HG02798 (cell line): ENCODE results near the gene HLCS.

Experiments used
- ATAC-seq: cut with Tn5 transposase; IDR thresholded peaks from one replicate; pipeline ENCODE4 v1.9.1; 2021; ENCODE audit warnings: mild to moderate bottlenecking; ENCODE audit not compliant: unreplicated experiment, poor library complexity

The HLCS gene

DNA sequence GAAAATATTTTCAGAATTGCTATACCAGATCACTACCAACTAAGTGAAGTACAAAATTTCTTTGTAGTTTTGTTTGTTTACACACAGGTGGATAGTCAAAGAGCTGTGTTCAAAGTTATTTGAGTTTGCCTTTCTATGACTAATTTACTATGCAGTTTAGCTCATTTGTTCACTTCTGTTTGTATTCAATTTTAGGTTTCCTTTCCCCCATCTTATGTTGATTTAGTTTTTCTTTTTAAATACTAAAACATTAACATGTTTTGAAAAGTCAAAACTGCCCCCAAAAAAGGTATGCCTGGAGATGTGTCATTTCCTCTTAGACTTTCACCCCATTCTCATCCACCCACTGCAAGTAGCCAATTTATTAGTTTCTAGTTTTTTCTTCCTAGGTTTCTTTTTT, 21.4 kb upstream of the HLCS start:
- no peak for ATAC-seq

DNA sequence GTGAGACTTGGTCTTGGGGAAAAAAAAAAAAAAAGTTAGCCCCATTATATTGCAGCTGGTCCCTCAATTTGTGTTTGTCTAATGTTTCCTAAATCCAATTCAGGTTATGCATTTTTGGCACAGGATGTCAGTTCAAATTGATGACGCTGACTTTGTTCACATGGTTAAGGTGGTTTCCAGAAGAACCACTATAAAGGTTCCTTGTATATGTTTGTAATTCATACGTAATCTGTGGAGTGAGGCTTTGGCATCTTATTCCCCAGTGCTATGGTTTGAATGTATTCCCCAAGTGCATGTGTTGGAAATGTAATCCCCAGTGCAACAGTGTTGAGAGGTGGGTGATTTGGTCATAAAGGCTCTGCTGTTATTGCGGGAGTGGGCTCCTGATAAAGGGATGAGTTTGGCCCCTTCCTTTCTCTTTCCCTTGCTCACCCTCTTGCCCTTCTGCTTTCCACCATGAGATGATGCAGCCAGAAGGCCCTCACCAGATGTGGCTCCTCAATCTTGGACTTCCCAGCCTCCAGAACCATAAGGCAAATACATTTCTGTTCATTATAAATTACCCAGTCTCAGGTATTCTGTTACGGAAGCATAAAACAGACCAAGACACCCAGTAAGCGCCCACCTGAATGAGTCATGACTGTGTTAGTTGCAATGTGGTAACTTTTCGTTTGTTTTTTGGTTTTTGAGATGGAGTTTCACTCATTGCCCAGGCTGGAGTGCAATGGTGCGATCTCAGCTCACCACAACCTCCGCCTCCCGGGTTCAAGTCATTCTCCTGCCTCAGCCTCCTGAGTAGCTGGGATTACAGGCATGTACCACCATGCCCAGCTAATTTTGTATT, 19.5 kb upstream of the HLCS start:
- no peak for ATAC-seq

DNA sequence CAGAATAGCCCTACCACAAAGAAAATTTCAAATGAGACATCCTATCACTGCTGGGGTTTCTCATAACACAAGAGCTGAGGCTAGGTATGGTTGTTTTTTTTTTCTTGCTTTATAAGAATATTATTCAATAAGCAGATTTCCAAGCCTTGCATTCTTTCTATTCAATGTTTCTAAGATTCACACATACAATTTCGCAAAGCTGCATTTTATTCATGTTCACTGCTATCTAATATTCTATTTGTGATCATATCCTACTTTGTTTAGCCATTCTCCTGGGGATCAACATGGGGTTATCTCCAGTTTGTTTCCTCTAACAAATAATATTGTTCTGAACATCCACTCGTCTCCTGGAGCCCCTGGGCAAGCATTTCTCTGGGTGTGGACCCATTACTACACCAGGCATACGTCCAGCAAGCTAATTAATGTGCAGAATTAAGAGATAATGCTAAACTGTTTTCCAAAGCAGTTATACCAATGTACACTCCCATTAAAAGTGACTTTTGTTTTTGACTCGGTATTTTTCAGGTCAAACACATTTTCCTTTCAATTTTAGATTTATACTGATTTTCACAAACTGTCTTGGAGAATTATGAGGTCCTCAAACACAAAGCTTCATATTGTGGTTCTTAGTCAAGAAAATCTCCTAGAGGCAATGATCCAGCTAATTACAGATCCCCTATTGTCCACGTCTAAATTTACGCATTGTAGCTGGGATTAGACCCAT, 15.7 kb upstream of the HLCS start:
- ATAC-seq, result no peak

DNA sequence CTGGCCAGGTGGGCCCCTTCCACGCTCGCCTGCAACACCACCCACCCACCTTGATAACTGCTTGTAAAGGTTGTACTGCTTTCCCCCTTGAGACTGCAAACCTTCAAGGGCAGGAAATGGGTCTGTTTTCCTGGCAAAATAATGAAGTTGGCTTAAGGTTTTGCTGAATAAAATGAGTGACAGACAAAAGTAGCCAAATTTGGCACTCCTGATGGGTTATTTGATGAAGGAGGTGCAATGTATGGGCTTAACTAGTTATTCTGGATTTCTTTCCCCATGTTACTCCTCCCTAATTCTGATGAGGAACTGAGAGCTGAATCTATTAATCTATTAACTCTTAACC, 14.6 kb upstream of the HLCS start:
- ATAC-seq, result no peak

DNA sequence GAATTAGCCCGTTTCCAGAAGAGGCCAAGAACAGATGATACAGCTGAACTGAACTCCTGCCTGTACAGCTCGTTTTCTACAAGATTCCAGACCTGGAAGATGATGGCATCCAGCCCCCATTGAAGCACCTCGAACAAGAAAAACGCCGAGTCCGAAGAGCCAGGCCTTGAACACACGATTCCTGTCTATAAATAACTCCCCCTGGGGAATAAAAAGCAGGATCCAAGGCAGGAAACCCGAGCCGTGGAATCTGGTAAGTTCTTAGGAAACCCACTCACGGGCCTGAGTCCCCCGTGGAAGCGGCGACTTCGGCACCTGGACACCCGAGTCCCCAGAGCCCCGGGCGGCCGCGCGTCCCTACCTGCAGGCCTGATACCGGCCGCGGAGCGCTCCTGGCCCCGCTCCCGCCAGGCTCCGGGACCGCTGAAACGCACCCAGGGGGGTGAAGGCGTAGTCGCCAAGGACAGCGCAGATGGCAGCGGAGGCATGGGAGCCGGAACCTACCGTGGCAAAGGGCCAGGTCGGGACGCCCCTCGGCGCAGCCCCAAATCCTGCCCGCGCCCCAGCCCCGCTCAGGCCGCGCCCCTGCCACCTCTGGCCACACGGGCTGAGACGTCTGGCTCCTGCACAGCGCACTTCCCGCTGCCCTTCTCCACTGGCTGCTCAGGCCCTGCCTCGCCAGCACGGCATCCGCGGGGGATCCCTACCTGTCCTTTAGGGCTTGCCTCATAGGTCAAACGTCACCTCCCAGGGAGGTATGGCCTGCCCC, 14.0 kb upstream of the HLCS start:
- peak; percentile 46 for ATAC-seq

DNA sequence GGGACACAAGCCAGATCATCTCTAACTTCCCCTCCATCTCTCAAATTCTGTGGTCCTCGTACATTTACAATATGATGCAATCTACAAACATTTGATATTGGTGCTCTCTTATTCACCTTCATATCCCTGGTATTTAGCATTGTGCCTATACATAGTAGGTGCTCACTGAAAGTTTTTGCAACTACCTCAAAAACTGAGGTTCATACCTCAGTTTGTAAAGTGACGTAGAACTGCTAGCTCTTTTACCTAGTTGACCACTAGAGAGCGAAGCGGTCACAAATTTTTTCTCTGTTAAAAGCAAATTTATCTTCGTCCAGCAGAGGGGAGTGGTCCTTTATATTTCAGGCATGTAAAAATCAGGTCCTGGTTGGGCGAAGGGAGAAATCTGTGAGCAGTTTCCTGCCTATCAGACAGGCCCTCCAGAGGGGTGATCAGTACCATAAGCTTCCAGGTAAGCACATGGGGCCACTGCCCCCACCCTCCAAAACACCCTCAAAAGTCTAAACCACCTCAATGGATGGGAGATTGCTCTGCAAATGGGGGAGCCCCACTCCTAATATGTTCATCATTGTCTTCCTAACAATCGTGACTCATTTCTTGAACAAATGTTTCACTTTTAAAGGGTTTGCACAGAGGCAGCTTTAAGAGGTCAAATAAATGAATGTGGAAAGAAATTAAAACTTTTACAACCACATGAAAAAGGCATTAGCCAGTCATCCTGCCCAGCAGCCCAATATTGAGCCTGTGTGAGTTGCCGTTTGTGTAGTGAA, 10.6 kb upstream of the HLCS start:
- ATAC-seq, result peak; percentile 77

DNA sequence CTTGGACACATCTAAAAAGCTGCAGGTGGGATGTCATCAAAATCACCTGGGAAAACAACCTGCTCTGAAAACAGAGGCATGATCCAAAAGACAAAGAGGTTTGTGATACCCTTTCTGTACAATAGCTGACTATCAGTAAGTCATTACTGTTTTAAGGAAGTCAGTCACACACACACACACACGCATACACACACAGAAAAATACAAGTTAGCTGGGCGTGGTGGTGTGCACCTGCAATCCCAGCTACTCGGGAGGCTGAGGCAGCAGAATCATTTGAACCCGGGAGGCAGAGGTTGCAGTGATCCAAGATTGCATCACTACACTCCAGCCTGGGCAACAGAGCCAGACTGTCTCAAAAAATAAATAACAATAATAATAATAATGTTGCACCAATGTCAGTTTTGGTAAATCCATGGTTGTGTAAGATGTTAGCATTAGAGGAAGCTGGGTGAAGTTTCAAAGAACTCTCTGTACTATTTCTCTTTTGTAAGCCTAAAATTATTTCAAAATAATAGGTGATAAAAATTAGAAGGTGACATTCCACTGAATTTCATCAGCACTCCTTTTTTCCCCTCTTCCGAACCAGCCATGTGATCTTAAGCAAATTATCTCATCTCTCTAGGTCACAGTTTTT, 9.9 kb upstream of the HLCS start:
- ATAC-seq, result no peak

DNA sequence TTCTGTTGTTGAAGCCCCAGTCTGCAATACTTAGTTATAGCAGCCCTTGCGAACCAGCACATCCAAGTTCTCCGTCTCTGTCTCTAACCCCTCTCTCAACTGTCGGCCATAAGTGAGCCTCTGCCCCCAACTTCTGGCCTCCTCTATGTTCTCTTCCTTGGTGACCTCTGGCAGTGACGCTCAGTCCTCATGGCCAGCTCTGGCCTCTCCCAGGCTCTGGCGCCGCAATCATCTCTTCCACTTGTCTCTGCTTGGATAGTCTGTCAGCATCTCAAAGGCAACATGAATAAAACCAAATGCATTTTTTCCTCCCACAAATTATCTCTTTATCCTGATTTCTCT, 8.4 kb upstream of the HLCS start:
- ATAC-seq, result no peak

DNA sequence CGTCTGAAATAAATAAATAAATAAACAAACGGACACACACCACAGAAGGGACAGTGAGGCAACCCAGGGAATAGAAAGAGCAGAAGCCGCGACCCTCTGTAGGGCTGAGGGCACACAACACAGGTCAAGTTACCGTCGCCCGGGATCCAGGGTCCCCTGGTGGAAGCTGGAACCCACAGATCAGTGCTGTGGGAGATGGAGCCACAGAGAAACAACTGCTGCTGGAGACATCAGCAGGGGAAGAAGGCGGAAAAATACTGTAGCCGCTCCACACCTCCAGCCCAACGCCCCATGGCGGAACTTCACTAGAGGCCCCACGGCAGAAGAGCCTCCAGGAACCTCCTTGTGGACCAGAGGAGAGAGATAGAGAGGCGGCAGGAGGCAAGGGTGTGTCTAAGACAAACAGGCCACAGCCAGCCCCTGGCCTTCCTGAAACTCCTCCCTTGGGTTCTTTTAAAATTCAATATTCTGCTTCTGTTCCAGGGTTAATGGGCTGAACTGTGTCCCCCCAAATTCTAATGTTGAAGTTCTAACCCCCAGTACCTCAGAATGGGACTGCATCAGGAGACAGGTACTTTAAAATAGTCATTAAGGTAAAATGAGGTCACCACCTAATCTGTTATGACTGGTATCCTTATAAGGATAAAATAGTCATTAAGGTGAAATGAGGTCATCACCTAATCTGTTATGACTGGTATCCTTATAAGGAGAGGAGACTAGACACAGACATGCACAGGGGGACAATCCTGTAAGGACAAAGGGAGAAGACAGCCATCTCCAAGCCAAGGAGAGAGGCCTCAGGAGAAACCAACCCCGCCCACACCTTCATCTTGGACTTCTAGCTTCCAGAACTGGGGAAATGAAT, 7.7 kb upstream of the HLCS start:
- no peak for ATAC-seq

DNA sequence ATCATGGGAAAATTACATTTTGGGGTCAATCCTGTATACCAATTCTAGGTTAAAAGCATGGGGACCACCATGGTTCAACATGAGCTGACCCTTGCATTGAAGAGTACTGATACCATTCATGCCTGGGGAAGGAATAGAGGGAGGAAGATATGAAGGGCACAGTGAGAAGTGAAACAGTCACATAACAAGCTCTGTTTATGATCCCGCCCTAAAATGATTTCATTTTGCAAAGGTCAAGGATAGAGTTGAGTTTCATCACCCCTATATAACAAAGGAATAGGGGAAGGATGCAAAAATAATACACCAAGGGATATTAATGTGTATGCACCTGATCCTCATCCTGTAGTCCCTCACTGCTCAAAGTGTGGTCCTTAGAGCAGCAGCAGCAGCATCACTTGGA, 2.5 kb upstream of the HLCS start:
- ATAC-seq, result no peak

DNA sequence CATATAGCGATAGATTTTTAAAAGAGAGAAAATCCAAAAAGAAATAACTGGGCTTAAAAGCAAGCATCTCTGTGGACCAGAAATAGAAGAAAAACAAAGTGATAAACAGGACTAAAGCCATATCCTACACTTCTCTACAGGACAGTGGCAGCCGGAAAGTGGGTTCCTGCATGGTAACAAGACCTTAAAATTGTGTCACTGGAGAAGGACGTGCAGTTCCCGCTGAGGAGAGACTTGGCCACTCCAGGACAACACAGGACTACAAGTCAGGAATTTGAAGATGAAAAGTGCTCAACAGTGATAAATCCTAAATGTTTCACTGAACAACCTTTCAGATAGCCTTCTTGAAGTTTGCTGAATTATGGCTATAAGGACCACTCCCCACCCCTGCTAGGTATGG, 1.9 kb upstream of the HLCS start:
- no peak for ATAC-seq

DNA sequence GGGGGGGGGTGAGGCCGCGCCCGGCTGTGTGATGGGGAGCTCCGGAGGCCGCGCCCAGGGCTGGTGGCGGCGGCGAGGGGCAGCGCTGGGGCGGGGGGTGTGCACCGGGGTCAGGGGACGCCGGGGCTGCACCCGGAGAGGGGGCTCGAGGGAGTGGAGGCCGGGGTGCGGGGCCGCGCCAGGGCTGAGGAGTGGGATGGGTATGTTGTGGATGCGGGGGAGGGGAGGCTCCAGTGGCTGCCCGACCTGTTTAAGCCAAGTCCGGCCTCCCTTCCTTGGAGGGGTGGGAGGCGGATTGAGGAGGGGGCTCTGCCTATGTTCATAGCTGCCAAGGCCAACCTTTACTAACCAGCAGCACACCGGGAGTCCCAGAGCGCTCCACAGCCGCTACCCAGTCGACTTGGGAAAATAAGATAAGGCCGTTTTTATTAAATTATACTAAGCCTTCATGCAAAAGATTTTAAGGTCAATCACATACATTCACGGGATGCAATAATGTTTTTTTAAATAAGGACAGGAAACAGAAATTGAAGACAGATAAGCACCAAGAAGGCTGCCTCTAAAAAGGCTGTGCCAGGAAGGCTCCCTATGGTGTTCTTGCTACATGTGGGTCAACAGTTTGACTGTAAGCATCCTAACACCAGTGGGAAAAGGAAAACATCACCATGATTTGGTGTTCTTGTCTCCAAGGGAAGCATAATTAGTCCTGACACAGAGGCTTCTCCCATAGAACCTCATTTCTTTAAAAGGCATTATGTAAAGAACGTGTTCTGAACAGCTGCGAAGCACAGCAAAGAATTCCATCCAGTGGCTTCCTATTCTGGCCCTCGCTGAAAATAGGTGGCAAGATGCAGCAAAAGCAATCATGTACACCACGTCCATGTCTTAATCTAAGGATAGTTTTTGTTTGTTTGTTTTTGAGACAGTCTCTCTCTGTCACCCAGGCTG, 626 bp upstream of the HLCS start:
- ATAC-seq, result peak; percentile 29

DNA sequence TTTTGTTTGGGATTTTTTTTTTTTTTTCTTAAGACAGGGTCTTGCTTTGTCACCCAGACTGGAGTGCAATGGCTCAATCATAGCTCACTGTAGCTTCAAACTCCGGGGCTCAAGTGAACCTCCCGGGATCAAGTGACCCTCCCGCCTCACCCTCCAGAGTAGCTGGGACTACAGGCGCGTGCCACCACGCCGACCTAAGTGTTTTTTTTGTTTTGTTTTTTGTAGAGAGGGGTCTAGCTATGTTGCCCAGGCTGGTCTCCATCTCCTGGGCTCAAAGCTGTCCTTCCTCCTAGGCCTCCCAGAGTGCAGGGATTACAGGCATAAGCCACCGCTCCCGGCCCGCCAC, 776 bp downstream of the HLCS start:
- ATAC-seq, result no peak

DNA sequence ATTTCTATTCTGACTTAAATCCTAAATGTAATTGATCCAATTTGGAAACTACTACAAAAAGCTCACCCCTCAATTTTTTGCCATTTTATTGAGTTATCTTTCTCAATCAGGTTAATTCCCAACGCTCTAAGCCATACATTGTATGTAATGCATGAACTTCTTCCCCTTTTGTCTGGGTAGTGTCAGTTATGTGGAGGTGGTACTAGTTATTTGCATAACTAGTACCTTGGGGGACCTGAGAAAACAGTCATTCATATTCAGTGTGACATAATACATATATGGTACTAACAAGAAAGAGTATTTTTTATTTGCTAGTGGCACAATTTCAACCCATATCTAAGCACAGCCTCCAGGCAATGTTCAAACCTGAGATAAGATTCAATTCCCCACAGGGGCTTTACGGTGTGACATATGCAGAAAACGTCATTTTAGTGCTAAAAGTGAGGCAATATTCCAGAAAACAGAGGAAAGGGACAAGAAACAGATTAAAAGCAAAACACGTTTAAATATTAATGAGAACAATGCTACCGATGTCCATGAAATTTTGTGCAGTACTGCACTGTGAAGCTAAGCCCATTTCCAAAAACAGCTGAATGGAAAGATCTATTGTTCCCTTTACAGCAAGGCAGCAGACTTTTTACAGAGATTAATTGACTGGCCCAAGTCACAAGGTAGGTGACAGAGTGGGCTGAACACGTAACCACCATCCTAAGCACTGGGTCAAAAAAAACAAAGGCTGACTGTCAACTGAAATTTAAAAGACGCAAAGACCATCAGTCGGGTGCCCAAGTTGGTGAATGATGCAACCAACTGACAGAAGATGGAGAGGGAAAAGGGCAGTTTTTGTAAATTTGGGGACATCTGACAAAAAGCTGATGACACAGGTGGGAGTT, 1.4 kb downstream of the HLCS start:
- no peak for ATAC-seq

DNA sequence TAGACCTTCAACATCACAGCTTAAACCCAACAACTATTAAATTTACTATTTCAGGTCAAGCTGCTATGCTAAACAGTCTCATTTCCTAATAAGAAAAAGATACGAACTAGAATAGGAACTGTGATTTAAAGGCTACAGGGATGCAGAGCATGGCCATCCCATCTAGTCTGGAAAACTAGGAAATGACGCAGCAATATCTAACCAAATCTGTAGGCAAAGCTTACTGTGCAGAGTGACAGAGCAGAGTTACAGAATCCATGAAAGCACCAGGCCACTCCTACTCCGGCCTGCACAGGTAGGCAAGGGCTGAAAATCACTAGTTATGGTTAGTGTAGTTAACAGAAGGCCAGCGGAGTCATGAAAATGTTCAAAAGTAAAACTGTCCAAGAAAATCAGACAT, 2.1 kb downstream of the HLCS start:
- ATAC-seq, result no peak

DNA sequence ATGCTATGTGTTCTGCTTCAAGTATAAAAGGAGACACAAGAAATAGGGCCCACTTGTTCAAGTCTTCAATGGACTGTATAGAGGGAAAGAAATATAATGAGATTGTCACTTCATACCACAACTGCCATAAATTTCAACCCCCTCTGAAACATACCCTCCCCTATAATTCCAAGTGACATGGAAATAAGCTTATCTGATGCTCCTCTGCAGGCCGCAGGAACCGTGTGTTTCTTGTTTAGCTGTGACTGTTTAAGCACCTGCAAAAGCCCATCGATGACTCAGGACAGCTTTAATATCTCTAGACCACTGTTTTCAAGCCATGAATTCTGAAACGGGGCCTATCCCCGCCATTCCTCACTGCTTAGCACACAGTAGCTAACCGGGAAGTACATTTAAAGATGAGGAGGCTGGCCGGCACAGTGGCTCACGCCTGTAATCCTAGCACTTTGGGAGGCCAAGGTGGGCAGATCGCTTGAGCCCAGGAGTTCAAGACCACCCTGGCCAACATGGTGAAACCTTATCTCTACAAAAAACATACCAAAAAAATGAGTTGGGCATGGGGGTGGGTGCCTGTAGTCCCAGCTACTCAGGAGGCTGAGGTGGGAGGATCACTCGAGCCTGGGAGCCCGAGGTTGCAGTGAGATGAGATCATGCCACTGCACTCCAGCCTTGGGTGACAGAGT, 4.2 kb downstream of the HLCS start:
- no peak for ATAC-seq
